Measurements from ENCODE around the gene EIF2AK2.
A peak's percentile ranks its signal among the peaks of the same experiment; 100 is the strongest.
"Not testable (repeated sequence)": the region's sequence is repeated elsewhere in the genome, so short reads cannot be mapped to it uniquely, and the experiment has no call there.

The EIF2AK2 gene

GRCh38 chr2:37156857-37157714, at the start of gene EIF2AK2:
Gene EIF2AK2, minus strand, starts transcription at chr2:37156980. Its CDS starts 9,174 bp downstream, at chr2:37147806.
- no peak for TF ChIP-seq ZNF274 (IDR thresholded peaks at IDR 0.05; ENCODE audit: low read depth, low read length)
- peak within 1 kb of the TSS; percentile 96 for H3K4me3 ChIP-seq (ENCODE audit: low read length)

GRCh38 chr2:37205689-37206341, 49.0 kb upstream of the EIF2AK2 start:
- H3K4me3 ChIP-seq (ENCODE audit: low read length): no peak overlapping the region
- no peak for TF ChIP-seq ZNF274 (IDR thresholded peaks at IDR 0.05; ENCODE audit: low read depth, low read length)

GRCh38 chr2:37205071-37205661, 48.4 kb upstream of the EIF2AK2 start:
- H3K4me3 ChIP-seq (ENCODE audit: low read length): not testable (repeated sequence)

GRCh38 chr2:37203708-37204107, 46.9 kb upstream of the EIF2AK2 start:
- no peak overlapping the region for H3K4me3 ChIP-seq (ENCODE audit: low read length)
- no peak for TF ChIP-seq ZNF274 (IDR thresholded peaks at IDR 0.05; ENCODE audit: low read depth, low read length)

GRCh38 chr2:37201766-37202165, 45.0 kb upstream of the EIF2AK2 start:
- no peak for TF ChIP-seq ZNF274 (IDR thresholded peaks at IDR 0.05; ENCODE audit: low read depth, low read length)
- no peak overlapping the region for H3K4me3 ChIP-seq (ENCODE audit: low read length)

GRCh38 chr2:37201208-37201607, 44.4 kb upstream of the EIF2AK2 start:
- no peak for TF ChIP-seq ZNF274 (IDR thresholded peaks at IDR 0.05; ENCODE audit: low read depth, low read length)

GRCh38 chr2:37198681-37199065, 41.9 kb upstream of the EIF2AK2 start:
- no peak overlapping the region for H3K4me3 ChIP-seq (ENCODE audit: low read length)
- no peak for TF ChIP-seq ZNF274 (IDR thresholded peaks at IDR 0.05; ENCODE audit: low read depth, low read length)

More at GRCh38 chr2:37201208-37201607, 44.4 kb upstream of the EIF2AK2 start:
- H3K4me3 ChIP-seq (ENCODE audit: low read length): no peak overlapping the region

GRCh38 chr2:37196320-37197195, 39.8 kb upstream of the EIF2AK2 start, which contains the start of gene CEBPZOS:
Gene CEBPZOS, plus strand, starts transcription at chr2:37196496. Its CDS starts 3,209 bp downstream, at chr2:37199705.
- H3K4me3 ChIP-seq (ENCODE audit: low read length): peak within 1 kb of the TSS; percentile 74
- no peak for TF ChIP-seq ZNF274 (IDR thresholded peaks at IDR 0.05; ENCODE audit: low read depth, low read length)

- H3K4me3 ChIP-seq (ENCODE audit: low read length): peak overlapping the region; percentile 74
Measured at GRCh38 chr2:37195862-37196319, 39.1 kb upstream of the EIF2AK2 start.

GRCh38 chr2:37192551-37192950, 35.8 kb upstream of the EIF2AK2 start:
- H3K4me3 ChIP-seq (ENCODE audit: low read length): no peak overlapping the region
- no peak for TF ChIP-seq ZNF274 (IDR thresholded peaks at IDR 0.05; ENCODE audit: low read depth, low read length)

GRCh38 chr2:37191747-37192146, 35.0 kb upstream of the EIF2AK2 start:
- TF ChIP-seq ZNF274 (IDR thresholded peaks at IDR 0.05; ENCODE audit: low read depth, low read length): no peak
- H3K4me3 ChIP-seq (ENCODE audit: low read length): no peak overlapping the region

- no peak overlapping the region for H3K4me3 ChIP-seq (ENCODE audit: low read length)
- TF ChIP-seq ZNF274 (IDR thresholded peaks at IDR 0.05; ENCODE audit: low read depth, low read length): no peak
Measured at GRCh38 chr2:37191253-37191652, 34.5 kb upstream of the EIF2AK2 start.

GRCh38 chr2:37190290-37190689, 33.5 kb upstream of the EIF2AK2 start:
- no peak for TF ChIP-seq ZNF274 (IDR thresholded peaks at IDR 0.05; ENCODE audit: low read depth, low read length)
- H3K4me3 ChIP-seq (ENCODE audit: low read length): no peak overlapping the region
